Fibroblast of the aortic adventitia (primary cell): ENCODE results near the gene POLD2. TPM values are rescaled to one million over a fixed set of nuclear protein-coding genes. Genes with fewer than 3 reads are reported as not detected.

ENCODE experiments used
- DNase-seq: peaks from one replicate; pipeline ENCODE4 v3.0.0-alpha.2; 2010; ENCODE audit warnings: low read depth
- H3K4me3 ChIP-seq: 2 replicates; pipeline ENCODE4 v1.5.1; 2011; ENCODE audit warnings: low read depth, mild to moderate bottlenecking, control low read depth, low read length, moderate library complexity
- CTCF ChIP-seq: IDR thresholded peaks from 2 replicates; pipeline ENCODE4 v1.5.1; 2011; ENCODE audit warnings: mild to moderate bottlenecking, low read length, control low read depth, inconsistent platforms; ENCODE audit not compliant: insufficient read depth
- total RNA-seq: library from RNA; depleted of rRNA; stranded (reverse); fragments of >200 nt; gene quantifications from 2 replicates; pipeline ENCODE4 v1.2.3, GENCODE V29; 2012; ENCODE audit warnings: low replicate concordance

POLD2 gene
- total RNA-seq, 1 donor: 87.9 TPM

GRCh38 chr7:44138698-44139097, 15.3 kb upstream of the POLD2 start:
- no peak overlapping the region for H3K4me3 ChIP-seq
- no peak for TF ChIP-seq CTCF
- DNase-seq: no peak

GRCh38 chr7:44136731-44137130, 13.4 kb upstream of the POLD2 start:
- TF ChIP-seq CTCF: no peak
- no peak overlapping the region for H3K4me3 ChIP-seq
- DNase-seq: no peak

GRCh38 chr7:44134943-44135628, 11.7 kb upstream of the POLD2 start:
- DNase-seq: no peak
- TF ChIP-seq CTCF: no peak
- no peak overlapping the region for H3K4me3 ChIP-seq

GRCh38 chr7:44133295-44133694, 9.9 kb upstream of the POLD2 start:
- H3K4me3 ChIP-seq: no peak overlapping the region
- no peak for DNase-seq
- no peak for TF ChIP-seq CTCF

GRCh38 chr7:44132039-44132438, 8.7 kb upstream of the POLD2 start:
- H3K4me3 ChIP-seq: no peak overlapping the region
- TF ChIP-seq CTCF: no peak
- peak; percentile 36 for DNase-seq

GRCh38 chr7:44131173-44132029, 8.1 kb upstream of the POLD2 start:
- peak; percentile 26 for TF ChIP-seq CTCF
- no peak overlapping the region for H3K4me3 ChIP-seq
- no peak for DNase-seq
